Body of pancreas (tissue), 4 donors: ENCODE measurements around the gene PEAR1.

ENCODE experiments used
- CTCF ChIP-seq, 7 experiments: fragments of 450-650 bp in 4 of 7; fragments of 200-600 bp in 3 of 7; sonication (generic) in 3 of 7; IDR thresholded peaks; one replicate each; pipeline ENCODE4 v1.5.1; 2016 to 2019; ENCODE audit warnings: antibody characterized with exemption in 7 of 7
- POLR2A ChIP-seq, 3 donors: fragments of 450-650 bp; IDR thresholded peaks; one replicate each; pipeline ENCODE4 v1.6.1; 2016; ENCODE audit warnings: antibody characterized with exemption in 3 of 3, mild to moderate bottlenecking in 2 of 3

- TF ChIP-seq CTCF (IDR thresholded peaks at IDR 0.05) (no peak), POLR2A (IDR thresholded peaks at IDR 0.05) (no peak)
Measured at GRCh38 chr1:156914440-156914856, 20.9 kb downstream of the PEAR1 start.
